Measurements from ENCODE around the gene SFTPA2.
"Not testable (repeated sequence)": the region's sequence is repeated elsewhere in the genome, so short reads cannot be mapped to it uniquely, and the experiment has no call there.

The SFTPA2 gene

GRCh38 chr10:79559726-79560125 lies 481 bp downstream of the SFTPA2 start:
- Histone ChIP-seq H3K79me2 (ENCODE audit: control insufficient read depth, insufficient read depth, low read length, unreplicated experiment) (no peaks in the 10 kb centered on the region), H3K4me3 (ENCODE audit: low read depth, low read length) (no peak overlapping the region), H3K27ac (ENCODE audit: low read depth, low read length) (no peak overlapping the region), H3K27me3 (ENCODE audit: insufficient read depth, low read length) (peaks cover 27% of the 10 kb centered on the region), H2AFZ (ENCODE audit: low read length, unreplicated experiment) (no peak overlapping the region), H3K4me1 (ENCODE audit: control insufficient read depth, insufficient read depth, low read length, unreplicated experiment) (no peaks in the 10 kb centered on the region), H3K36me3 (ENCODE audit: insufficient read depth, low read length) (no peaks in the 10 kb centered on the region)

- H3K4me3 ChIP-seq (ENCODE audit: low read depth, low read length); H2AFZ ChIP-seq (ENCODE audit: low read length, unreplicated experiment); H3K36me3 ChIP-seq (ENCODE audit: insufficient read depth, low read length); H3K4me1 ChIP-seq (ENCODE audit: control insufficient read depth, insufficient read depth, low read length, unreplicated experiment); H3K27ac ChIP-seq (ENCODE audit: low read depth, low read length); H3K79me2 ChIP-seq (ENCODE audit: control insufficient read depth, insufficient read depth, low read length, unreplicated experiment): not testable (repeated sequence)
- peaks cover 14% of the 10 kb centered on the region; the same call in 1 of the 2 replicates for H3K27me3 ChIP-seq (ENCODE audit: insufficient read depth, low read length)
Measured at GRCh38 chr10:79556961-79557360, 3.2 kb downstream of the SFTPA2 start.

GRCh38 chr10:79555354-79556309 lies 4.6 kb downstream of the SFTPA2 start:
- no peak overlapping the region for H2AFZ ChIP-seq (ENCODE audit: low read length, unreplicated experiment)
- peaks cover 17% of the 10 kb centered on the region; the same call in 1 of the 2 replicates for H3K27me3 ChIP-seq (ENCODE audit: insufficient read depth, low read length)
- H3K27ac ChIP-seq (ENCODE audit: low read depth, low read length): no peak overlapping the region
- H3K36me3 ChIP-seq (ENCODE audit: insufficient read depth, low read length): no peaks in the 10 kb centered on the region
- no peak overlapping the region for H3K4me3 ChIP-seq (ENCODE audit: low read depth, low read length)
- H3K79me2 ChIP-seq (ENCODE audit: control insufficient read depth, insufficient read depth, low read length, unreplicated experiment): no peaks in the 10 kb centered on the region
- no peaks in the 10 kb centered on the region for H3K4me1 ChIP-seq (ENCODE audit: control insufficient read depth, insufficient read depth, low read length, unreplicated experiment)

- H3K27ac ChIP-seq (ENCODE audit: low read depth, low read length): no peak overlapping the region
- no peaks in the 10 kb centered on the region for H3K4me1 ChIP-seq (ENCODE audit: control insufficient read depth, insufficient read depth, low read length, unreplicated experiment)
- no peak overlapping the region for H3K4me3 ChIP-seq (ENCODE audit: low read depth, low read length)
- no peaks in the 10 kb centered on the region for H3K79me2 ChIP-seq (ENCODE audit: control insufficient read depth, insufficient read depth, low read length, unreplicated experiment)
- H2AFZ ChIP-seq (ENCODE audit: low read length, unreplicated experiment): no peak overlapping the region
- H3K27me3 ChIP-seq (ENCODE audit: insufficient read depth, low read length): peaks cover 43% of the 10 kb centered on the region; the same call in 1 of the 2 replicates
- H3K36me3 ChIP-seq (ENCODE audit: insufficient read depth, low read length): no peaks in the 10 kb centered on the region
Measured at GRCh38 chr10:79552143-79552542, 8.1 kb downstream of the SFTPA2 start.

- H3K79me2 ChIP-seq (ENCODE audit: control insufficient read depth, insufficient read depth, low read length, unreplicated experiment): no peaks in the 10 kb centered on the region
Measured at GRCh38 chr10:79547973-79548372, 12.2 kb downstream of the SFTPA2 start.

GRCh38 chr10:79547128-79547527 lies 13.1 kb downstream of the SFTPA2 start:
- H3K27ac ChIP-seq (ENCODE audit: low read depth, low read length); H3K4me1 ChIP-seq (ENCODE audit: control insufficient read depth, insufficient read depth, low read length, unreplicated experiment); H3K79me2 ChIP-seq (ENCODE audit: control insufficient read depth, insufficient read depth, low read length, unreplicated experiment); H2AFZ ChIP-seq (ENCODE audit: low read length, unreplicated experiment); H3K36me3 ChIP-seq (ENCODE audit: insufficient read depth, low read length); H3K4me3 ChIP-seq (ENCODE audit: low read depth, low read length): not testable (repeated sequence)
- peaks cover 54% of the 10 kb centered on the region; the same call in 1 of the 2 replicates for H3K27me3 ChIP-seq (ENCODE audit: insufficient read depth, low read length)

More at GRCh38 chr10:79547973-79548372, 12.2 kb downstream of the SFTPA2 start:
- Histone ChIP-seq H3K27ac (ENCODE audit: low read depth, low read length) (no peak overlapping the region), H3K27me3 (ENCODE audit: insufficient read depth, low read length) (peaks cover 58% of the 10 kb centered on the region; the same call in 1 of the 2 replicates), H2AFZ (ENCODE audit: low read length, unreplicated experiment) (no peak overlapping the region), H3K36me3 (ENCODE audit: insufficient read depth, low read length) (no peaks in the 10 kb centered on the region), H3K4me1 (ENCODE audit: control insufficient read depth, insufficient read depth, low read length, unreplicated experiment) (no peaks in the 10 kb centered on the region), H3K4me3 (ENCODE audit: low read depth, low read length) (no peak overlapping the region)

GRCh38 chr10:79544926-79545659 lies 15.1 kb downstream of the SFTPA2 start:
- not testable (repeated sequence) for H3K27ac ChIP-seq (ENCODE audit: low read depth, low read length); H3K79me2 ChIP-seq (ENCODE audit: control insufficient read depth, insufficient read depth, low read length, unreplicated experiment); H3K36me3 ChIP-seq (ENCODE audit: insufficient read depth, low read length); H3K4me1 ChIP-seq (ENCODE audit: control insufficient read depth, insufficient read depth, low read length, unreplicated experiment); H3K4me3 ChIP-seq (ENCODE audit: low read depth, low read length); H2AFZ ChIP-seq (ENCODE audit: low read length, unreplicated experiment)
- peaks cover 40% of the 10 kb centered on the region; the same call in 1 of the 2 replicates for H3K27me3 ChIP-seq (ENCODE audit: insufficient read depth, low read length)

GRCh38 chr10:79544408-79544807 lies 15.8 kb downstream of the SFTPA2 start:
- H3K36me3 ChIP-seq (ENCODE audit: insufficient read depth, low read length); H3K27ac ChIP-seq (ENCODE audit: low read depth, low read length); H3K79me2 ChIP-seq (ENCODE audit: control insufficient read depth, insufficient read depth, low read length, unreplicated experiment); H3K4me1 ChIP-seq (ENCODE audit: control insufficient read depth, insufficient read depth, low read length, unreplicated experiment); H3K4me3 ChIP-seq (ENCODE audit: low read depth, low read length); H2AFZ ChIP-seq (ENCODE audit: low read length, unreplicated experiment): not testable (repeated sequence)
- peaks cover 37% of the 10 kb centered on the region; the same call in 1 of the 2 replicates for H3K27me3 ChIP-seq (ENCODE audit: insufficient read depth, low read length)

- Histone ChIP-seq H3K79me2 (ENCODE audit: control insufficient read depth, insufficient read depth, low read length, unreplicated experiment) (no peaks in the 10 kb centered on the region), H2AFZ (ENCODE audit: low read length, unreplicated experiment) (no peak overlapping the region), H3K36me3 (ENCODE audit: insufficient read depth, low read length) (no peaks in the 10 kb centered on the region), H3K27me3 (ENCODE audit: insufficient read depth, low read length) (peaks cover 21% of the 10 kb centered on the region; the same call in 1 of the 2 replicates), H3K4me1 (ENCODE audit: control insufficient read depth, insufficient read depth, low read length, unreplicated experiment) (no peaks in the 10 kb centered on the region), H3K4me3 (ENCODE audit: low read depth, low read length) (no peak overlapping the region), H3K27ac (ENCODE audit: low read depth, low read length) (no peak overlapping the region)
Measured at GRCh38 chr10:79542626-79543025, 17.6 kb downstream of the SFTPA2 start.

GRCh38 chr10:79540930-79541329 lies 19.3 kb downstream of the SFTPA2 start:
- not testable (repeated sequence) for H3K27ac ChIP-seq (ENCODE audit: low read depth, low read length); H2AFZ ChIP-seq (ENCODE audit: low read length, unreplicated experiment); H3K4me1 ChIP-seq (ENCODE audit: control insufficient read depth, insufficient read depth, low read length, unreplicated experiment); H3K79me2 ChIP-seq (ENCODE audit: control insufficient read depth, insufficient read depth, low read length, unreplicated experiment); H3K4me3 ChIP-seq (ENCODE audit: low read depth, low read length); H3K36me3 ChIP-seq (ENCODE audit: insufficient read depth, low read length)
- H3K27me3 ChIP-seq (ENCODE audit: insufficient read depth, low read length): peaks cover 13% of the 10 kb centered on the region; the same call in 1 of the 2 replicates
